ENCODE data around the gene ARHGAP24. TPM values are rescaled to one million over a fixed set of nuclear protein-coding genes. Genes with fewer than 3 reads are reported as not detected.

The ARHGAP24 gene
- total and polyA plus RNA-seq, 3 experiments from 2014 or later = not detected

DNA sequence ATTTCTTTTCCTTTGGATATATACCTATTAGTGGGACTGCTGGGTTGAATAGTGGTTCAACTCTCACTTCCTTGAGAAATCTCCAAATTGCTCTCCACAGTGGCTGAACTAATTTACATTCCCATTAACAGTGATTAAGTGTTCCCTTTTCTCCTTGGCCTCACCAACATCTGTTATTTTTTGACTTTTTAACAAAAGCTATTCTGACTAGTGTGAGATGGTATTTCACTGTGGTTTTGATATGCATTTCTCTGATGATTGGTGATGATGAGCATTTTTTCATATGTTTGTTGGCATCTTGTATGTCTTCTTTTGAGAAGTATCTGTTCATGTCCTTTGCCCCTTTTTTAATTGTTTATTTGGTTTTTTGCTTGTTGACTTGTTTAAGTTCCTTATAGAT, 471.9 kb downstream of the ARHGAP24 start:
- H3K27me3 ChIP-seq (ENCODE audit: insufficient read depth, low read length, poor library complexity, severe bottlenecking) = no peaks in the 10 kb centered on the region
- Mint-ChIP-seq H3K4me3 (no peak overlapping the region), H3K27ac (no peak overlapping the region), H3K4me1 (no peaks in the 10 kb centered on the region), H3K36me3 (no peaks in the 10 kb centered on the region), H3K27me3 (no peaks in the 10 kb centered on the region), H3K9me3 (peaks cover 0 to 9% (median 3%) of the 10 kb centered on the region in 5 donors)
- no peaks in the 10 kb centered on the region for H3K36me3 ChIP-seq (ENCODE audit: insufficient read depth, low read length)
- ChIA-PET CTCF (no interaction called here), POLR2A (no interaction called here)
- H3K4me3 ChIP-seq (ENCODE audit: low read length) = no peak overlapping the region
- no peaks in the 10 kb centered on the region for H3K4me1 ChIP-seq (ENCODE audit: insufficient read depth, low read length)
- no peaks in the 10 kb centered on the region for H3K9me3 ChIP-seq (ENCODE audit: low read length)
- DNase-seq = no peak
- no peak overlapping the region for H3K27ac ChIP-seq (ENCODE audit: low read depth, low read length)

GRCh38 chr4:85951099-85951498, 476.1 kb downstream of the ARHGAP24 start:
- H3K9me3 ChIP-seq (ENCODE audit: low read length) = no peaks in the 10 kb centered on the region
- ChIA-PET CTCF (no interaction called here), POLR2A (no interaction called here)
- H3K27ac Mint-ChIP-seq = no peak overlapping the region
- no peaks in the 10 kb centered on the region for H3K27me3 ChIP-seq (ENCODE audit: insufficient read depth, low read length, poor library complexity, severe bottlenecking)
- no peak for DNase-seq
- no peaks in the 10 kb centered on the region for H3K4me1 ChIP-seq (ENCODE audit: insufficient read depth, low read length)
- H3K27ac ChIP-seq (ENCODE audit: low read depth, low read length) = no peak overlapping the region
- H3K36me3 Mint-ChIP-seq = no peaks in the 10 kb centered on the region
- no peak overlapping the region for H3K4me3 Mint-ChIP-seq
- H3K4me3 ChIP-seq (ENCODE audit: low read length) = no peak overlapping the region
- H3K4me1 Mint-ChIP-seq = no peaks in the 10 kb centered on the region
- H3K27me3 Mint-ChIP-seq = no peaks in the 10 kb centered on the region
- H3K36me3 ChIP-seq (ENCODE audit: insufficient read depth, low read length) = no peaks in the 10 kb centered on the region
- peaks cover 0 to 6% (median 4%) of the 10 kb centered on the region in 5 donors for H3K9me3 Mint-ChIP-seq

GRCh38 chr4:85952528-85952927, 477.6 kb downstream of the ARHGAP24 start:
- Histone ChIP-seq H3K4me3 (ENCODE audit: low read length) (no peak overlapping the region), H3K4me1 (ENCODE audit: insufficient read depth, low read length) (no peaks in the 10 kb centered on the region), H3K36me3 (ENCODE audit: insufficient read depth, low read length) (no peaks in the 10 kb centered on the region), H3K9me3 (ENCODE audit: low read length) (no peaks in the 10 kb centered on the region), H3K27me3 (ENCODE audit: insufficient read depth, low read length, poor library complexity, severe bottlenecking) (no peaks in the 10 kb centered on the region), H3K27ac (ENCODE audit: low read depth, low read length) (no peak overlapping the region)
- H3K36me3 Mint-ChIP-seq = no peaks in the 10 kb centered on the region
- H3K9me3 Mint-ChIP-seq = peaks cover 0 to 6% (median 4%) of the 10 kb centered on the region in 5 donors
- no peaks in the 10 kb centered on the region for H3K4me1 Mint-ChIP-seq
- H3K4me3 Mint-ChIP-seq = no peak overlapping the region
- ChIA-PET CTCF (no interaction called here), POLR2A (no interaction called here)
- H3K27me3 Mint-ChIP-seq = no peaks in the 10 kb centered on the region
- H3K27ac Mint-ChIP-seq = no peak overlapping the region
- DNase-seq = no peak

- Histone ChIP-seq H3K4me1 (ENCODE audit: insufficient read depth, low read length) (no peaks in the 10 kb centered on the region), H3K4me3 (ENCODE audit: low read length) (no peak overlapping the region), H3K27ac (ENCODE audit: low read depth, low read length) (no peak overlapping the region), H3K36me3 (ENCODE audit: insufficient read depth, low read length) (no peaks in the 10 kb centered on the region), H3K27me3 (ENCODE audit: insufficient read depth, low read length, poor library complexity, severe bottlenecking) (no peaks in the 10 kb centered on the region), H3K9me3 (ENCODE audit: low read length) (no peaks in the 10 kb centered on the region)
- Mint-ChIP-seq H3K27ac (no peak overlapping the region), H3K27me3 (no peaks in the 10 kb centered on the region), H3K9me3 (peaks cover 0 to 6% (median 4%) of the 10 kb centered on the region in 5 donors), H3K4me1 (no peaks in the 10 kb centered on the region), H3K36me3 (no peaks in the 10 kb centered on the region), H3K4me3 (no peak overlapping the region)
- ChIA-PET CTCF (no interaction called here), POLR2A (no interaction called here)
- no peak for DNase-seq
Measured at GRCh38 chr4:85952972-85953650, 478.2 kb downstream of the ARHGAP24 start.

- Histone ChIP-seq H3K36me3 (ENCODE audit: insufficient read depth, low read length) (no peaks in the 10 kb centered on the region), H3K27me3 (ENCODE audit: insufficient read depth, low read length, poor library complexity, severe bottlenecking) (no peaks in the 10 kb centered on the region), H3K9me3 (ENCODE audit: low read length) (no peaks in the 10 kb centered on the region), H3K4me3 (ENCODE audit: low read length) (no peak overlapping the region), H3K27ac (ENCODE audit: low read depth, low read length) (no peak overlapping the region), H3K4me1 (ENCODE audit: insufficient read depth, low read length) (no peaks in the 10 kb centered on the region)
- Mint-ChIP-seq H3K27me3 (no peaks in the 10 kb centered on the region), H3K4me1 (no peaks in the 10 kb centered on the region), H3K9me3 (peaks cover 0 to 6% (median 5%) of the 10 kb centered on the region in 5 donors), H3K4me3 (no peak overlapping the region), H3K36me3 (no peaks in the 10 kb centered on the region), H3K27ac (no peak overlapping the region)
- CTCF ChIA-PET = no interaction called here
- no peak for DNase-seq
- POLR2A ChIA-PET = no interaction called here
Measured at GRCh38 chr4:85953651-85954018, 478.7 kb downstream of the ARHGAP24 start.

GRCh38 chr4:85955620-85956292, 480.8 kb downstream of the ARHGAP24 start:
- CTCF ChIA-PET = no interaction called here

GRCh38 chr4:85956293-85956945, 481.5 kb downstream of the ARHGAP24 start:
- Mint-ChIP-seq H3K36me3 (no peaks in the 10 kb centered on the region), H3K4me3 (no peak overlapping the region), H3K9me3 (peaks cover 0 to 9% (median 5%) of the 10 kb centered on the region in 5 donors), H3K27ac (no peak overlapping the region), H3K4me1 (no peaks in the 10 kb centered on the region), H3K27me3 (no peaks in the 10 kb centered on the region)
- ChIA-PET CTCF (interaction anchor here (0.6 kb wide), 1 partner anchor 17 kb away, joined by 3 read pairs; no protein-coding TSS in a partner anchor), POLR2A (no interaction called here)
- DNase-seq = no peak
- Histone ChIP-seq H3K9me3 (ENCODE audit: low read length) (no peaks in the 10 kb centered on the region), H3K4me3 (ENCODE audit: low read length) (no peak overlapping the region), H3K4me1 (ENCODE audit: insufficient read depth, low read length) (no peaks in the 10 kb centered on the region), H3K27me3 (ENCODE audit: insufficient read depth, low read length, poor library complexity, severe bottlenecking) (no peaks in the 10 kb centered on the region), H3K36me3 (ENCODE audit: insufficient read depth, low read length) (no peaks in the 10 kb centered on the region), H3K27ac (ENCODE audit: low read depth, low read length) (no peak overlapping the region)

More at GRCh38 chr4:85955620-85956292, 480.8 kb downstream of the ARHGAP24 start:
- POLR2A ChIA-PET = no interaction called here
- no peak overlapping the region for H3K4me3 ChIP-seq (ENCODE audit: low read length)
- Mint-ChIP-seq H3K4me3 (no peak overlapping the region), H3K36me3 (no peaks in the 10 kb centered on the region), H3K27me3 (no peaks in the 10 kb centered on the region), H3K9me3 (peaks cover 0 to 9% (median 5%) of the 10 kb centered on the region in 5 donors), H3K27ac (no peak overlapping the region), H3K4me1 (no peaks in the 10 kb centered on the region)
- no peaks in the 10 kb centered on the region for H3K4me1 ChIP-seq (ENCODE audit: insufficient read depth, low read length)
- H3K27ac ChIP-seq (ENCODE audit: low read depth, low read length) = no peak overlapping the region
- H3K9me3 ChIP-seq (ENCODE audit: low read length) = no peaks in the 10 kb centered on the region
- no peak for DNase-seq
- no peaks in the 10 kb centered on the region for H3K27me3 ChIP-seq (ENCODE audit: insufficient read depth, low read length, poor library complexity, severe bottlenecking)
- no peaks in the 10 kb centered on the region for H3K36me3 ChIP-seq (ENCODE audit: insufficient read depth, low read length)

GRCh38 chr4:85961887-85962286, 486.9 kb downstream of the ARHGAP24 start:
- H3K9me3 Mint-ChIP-seq = peaks cover 0 to 4% (median 2%) of the 10 kb centered on the region in 5 donors
- no peaks in the 10 kb centered on the region for H3K36me3 Mint-ChIP-seq
- H3K4me3 Mint-ChIP-seq = no peak overlapping the region
- Histone ChIP-seq H3K9me3 (ENCODE audit: low read length) (no peaks in the 10 kb centered on the region), H3K27ac (ENCODE audit: low read depth, low read length) (no peak overlapping the region), H3K27me3 (ENCODE audit: insufficient read depth, low read length, poor library complexity, severe bottlenecking) (no peaks in the 10 kb centered on the region), H3K4me3 (ENCODE audit: low read length) (no peak overlapping the region), H3K4me1 (ENCODE audit: insufficient read depth, low read length) (no peaks in the 10 kb centered on the region), H3K36me3 (ENCODE audit: insufficient read depth, low read length) (no peaks in the 10 kb centered on the region)
- no peaks in the 10 kb centered on the region for H3K4me1 Mint-ChIP-seq
- CTCF ChIA-PET = no interaction called here
- no peak overlapping the region for H3K27ac Mint-ChIP-seq
- DNase-seq = no peak
- no peaks in the 10 kb centered on the region for H3K27me3 Mint-ChIP-seq
- POLR2A ChIA-PET = no interaction called here
